ENCODE measurements around the gene C3orf62. TPM values are rescaled to one million over a fixed set of nuclear protein-coding genes. Genes with fewer than 3 reads are reported as not detected.

The C3orf62 gene
- total and polyA plus RNA-seq, 9 of the 15 experiments (the other 6 are each of a cell fraction or from before 2014, with no cell fraction given), result 1.3 to 5.7 (median 3.4) TPM

DNA sequence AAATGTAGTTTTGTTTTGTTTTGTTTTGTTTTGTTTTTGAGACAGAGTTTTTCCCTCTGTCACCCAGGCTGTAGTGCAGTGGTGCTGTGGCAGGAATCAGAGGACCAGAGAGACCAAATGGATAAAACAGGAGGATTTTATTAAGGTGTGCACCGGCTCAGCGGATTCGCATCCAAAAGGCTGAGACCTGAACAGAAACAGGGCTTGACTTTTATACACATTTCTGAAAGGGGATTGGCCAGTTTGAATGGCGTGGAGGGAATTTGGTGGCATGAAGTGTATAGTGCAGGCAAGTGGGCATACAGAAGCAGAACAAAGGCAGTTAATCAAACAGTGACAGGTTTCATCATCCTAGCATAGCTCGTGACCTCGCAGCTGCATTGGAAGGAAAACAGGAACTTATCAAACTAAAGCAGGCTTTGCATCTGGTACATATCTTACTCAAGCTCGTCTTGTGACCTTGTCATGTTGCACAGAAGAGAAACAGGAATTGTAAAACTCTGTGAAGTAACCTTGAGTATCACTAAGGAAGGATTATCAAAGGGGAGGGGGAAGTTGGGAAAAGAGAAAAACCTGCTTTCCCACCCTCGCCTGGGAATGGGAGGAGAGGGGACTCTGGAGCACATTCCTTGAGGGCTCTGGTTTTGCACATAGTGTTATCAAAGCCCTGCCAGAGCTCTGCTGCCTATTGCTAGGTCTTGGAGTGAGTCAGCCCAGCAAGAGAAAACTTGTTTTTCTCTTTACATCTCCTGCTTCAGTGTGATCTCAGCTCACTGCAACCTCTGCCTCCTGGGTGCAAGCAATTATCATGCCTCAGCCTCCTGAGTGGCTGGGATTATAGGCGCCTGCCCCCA, 38.5 kb downstream of the C3orf62 start (continued):
- no peak for TF ChIP-seq CREBBP (IDR thresholded peaks at IDR 0.05; ENCODE audit: low read depth, low read length)
- TF ChIP-seq, protein P1, sequence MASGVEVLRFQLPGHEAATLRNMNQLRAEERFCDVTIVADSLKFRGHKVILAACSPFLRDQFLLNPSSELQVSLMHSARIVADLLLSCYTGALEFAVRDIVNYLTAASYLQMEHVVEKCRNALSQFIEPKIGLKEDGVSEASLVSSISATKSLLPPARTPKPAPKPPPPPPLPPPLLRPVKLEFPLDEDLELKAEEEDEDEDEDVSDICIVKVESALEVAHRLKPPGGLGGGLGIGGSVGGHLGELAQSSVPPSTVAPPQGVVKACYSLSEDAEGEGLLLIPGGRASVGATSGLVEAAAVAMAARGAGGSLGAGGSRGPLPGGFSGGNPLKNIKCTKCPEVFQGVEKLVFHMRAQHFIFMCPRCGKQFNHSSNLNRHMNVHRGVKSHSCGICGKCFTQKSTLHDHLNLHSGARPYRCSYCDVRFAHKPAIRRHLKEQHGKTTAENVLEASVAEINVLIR (CRISPR knock-in tag; IDR thresholded peaks at IDR 0.05), result peak; percentile 47; the same call in 1 of the 2 replicates

DNA sequence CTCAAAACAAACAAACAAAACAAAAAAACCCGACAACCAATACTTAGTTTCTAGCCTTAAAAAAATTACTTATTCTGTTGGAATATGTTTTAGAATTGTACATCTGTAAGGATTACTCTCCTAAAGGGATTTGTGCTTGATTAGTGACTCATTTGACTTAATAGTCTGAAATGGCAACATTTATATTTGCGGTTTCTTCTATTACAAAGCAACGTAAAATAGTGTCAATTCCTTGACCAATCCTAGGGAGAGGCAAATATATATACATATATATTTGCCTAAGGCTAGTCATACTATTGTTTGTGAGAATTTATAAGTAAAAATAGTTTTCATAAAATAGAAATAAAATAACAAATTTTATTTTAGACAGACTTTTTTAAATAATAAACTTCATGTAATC, 39.7 kb downstream of the C3orf62 start:
- in situ Hi-C loops (cut with MboI), result loop anchor here (25.0 kb wide), 1 partner anchor 1400 kb away; no protein-coding TSS in a partner anchor
- POLR2A ChIA-PET, result interaction anchor here (0.6 kb wide), 1 partner anchor 65 kb away, joined by 3 read pairs; no protein-coding TSS in a partner anchor

More for the DNA sequence above, 39.7 kb downstream of the C3orf62 start:
- Histone ChIP-seq H3K9me1 (ENCODE audit: control insufficient read depth, insufficient read depth, low read length) (no peaks in the 10 kb centered on the region), H3K27me3 (ENCODE audit: control insufficient read depth in 2 of 2, insufficient read depth in 2 of 2, low read length in 2 of 2) (no peaks in the 10 kb centered on the region), H3K27ac (ENCODE audit: extremely low read depth, low read depth, low read length) (no peak overlapping the region), H4K20me1 (replicated peaks; ENCODE audit: control insufficient read depth, insufficient read depth, low read length) (no peaks in the 10 kb centered on the region), H3K36me3 (ENCODE audit: control insufficient read depth, insufficient read depth, low read length) (no peaks in the 10 kb centered on the region), H3K4me3 (no peak overlapping the region), H3K4me1 (replicated peaks in 1 of 2; ENCODE audit: control insufficient read depth in 2 of 2, insufficient read depth in 2 of 2, low read length in 2 of 2) (peaks cover 7 to 11% of the 10 kb centered on the region in 2 experiments; a peak in 4 of 5 replicates), H3K9me3 (replicated peaks; ENCODE audit: control insufficient read depth, insufficient read depth, low read depth, low read length) (peaks cover 5% of the 10 kb centered on the region), H3K9ac (ENCODE audit: insufficient read depth in 1 of 2, low read depth in 2 of 2, low read length in 2 of 2) (no peak overlapping the region), H2AFZ (ENCODE audit: low read depth, low read length) (no peak overlapping the region), H3K4me2 (ENCODE audit: insufficient read depth, low read length) (no peak overlapping the region), H3K79me2 (ENCODE audit: control insufficient read depth, insufficient read depth, low read length) (no peaks in the 10 kb centered on the region)
- ATAC-seq, result no peak
- no TSS peak for BruUV-seq (replicated peaks)
- DNase-seq (ENCODE audit: extremely low read depth in 1 of 4, low spot score in 3 of 4), result no peak
- TF ChIP-seq, protein P2, sequence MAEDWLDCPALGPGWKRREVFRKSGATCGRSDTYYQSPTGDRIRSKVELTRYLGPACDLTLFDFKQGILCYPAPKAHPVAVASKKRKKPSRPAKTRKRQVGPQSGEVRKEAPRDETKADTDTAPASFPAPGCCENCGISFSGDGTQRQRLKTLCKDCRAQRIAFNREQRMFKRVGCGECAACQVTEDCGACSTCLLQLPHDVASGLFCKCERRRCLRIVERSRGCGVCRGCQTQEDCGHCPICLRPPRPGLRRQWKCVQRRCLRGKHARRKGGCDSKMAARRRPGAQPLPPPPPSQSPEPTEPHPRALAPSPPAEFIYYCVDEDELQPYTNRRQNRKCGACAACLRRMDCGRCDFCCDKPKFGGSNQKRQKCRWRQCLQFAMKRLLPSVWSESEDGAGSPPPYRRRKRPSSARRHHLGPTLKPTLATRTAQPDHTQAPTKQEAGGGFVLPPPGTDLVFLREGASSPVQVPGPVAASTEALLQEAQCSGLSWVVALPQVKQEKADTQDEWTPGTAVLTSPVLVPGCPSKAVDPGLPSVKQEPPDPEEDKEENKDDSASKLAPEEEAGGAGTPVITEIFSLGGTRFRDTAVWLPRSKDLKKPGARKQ (CRISPR knock-in tag; IDR thresholded peaks at IDR 0.05), result 0 out of 2 replicates have a peak, but pooled peaks have one; percentile 38
- TF ChIP-seq, protein P3, sequence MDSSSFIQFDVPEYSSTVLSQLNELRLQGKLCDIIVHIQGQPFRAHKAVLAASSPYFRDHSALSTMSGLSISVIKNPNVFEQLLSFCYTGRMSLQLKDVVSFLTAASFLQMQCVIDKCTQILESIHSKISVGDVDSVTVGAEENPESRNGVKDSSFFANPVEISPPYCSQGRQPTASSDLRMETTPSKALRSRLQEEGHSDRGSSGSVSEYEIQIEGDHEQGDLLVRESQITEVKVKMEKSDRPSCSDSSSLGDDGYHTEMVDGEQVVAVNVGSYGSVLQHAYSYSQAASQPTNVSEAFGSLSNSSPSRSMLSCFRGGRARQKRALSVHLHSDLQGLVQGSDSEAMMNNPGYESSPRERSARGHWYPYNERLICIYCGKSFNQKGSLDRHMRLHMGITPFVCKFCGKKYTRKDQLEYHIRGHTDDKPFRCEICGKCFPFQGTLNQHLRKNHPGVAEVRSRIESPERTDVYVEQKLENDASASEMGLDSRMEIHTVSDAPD (CRISPR knock-in tag; IDR thresholded peaks at IDR 0.05), result no peak
- CTCF ChIA-PET (ENCODE audit: low intra/inter-chr PET ratio), result no interaction called here
- WGBS (ENCODE audit: insufficient coverage, low coverage, missing lambda C conversion rate), result 92% methylated on average over 3 of the region's 3 CpGs
- intact Hi-C loops (cut with micrococcal nuclease), result loop anchor here (5.0 kb wide), 1 partner anchor 65 kb away; the partner anchor contains the start of gene KLHDC8B
- FAIRE-seq, result no peak
